ENCODE results near the gene CD160. TPM values are rescaled to one million over a fixed set of nuclear protein-coding genes. Genes with fewer than 3 reads are reported as not detected.

CD160 gene
- total and polyA plus RNA-seq, 2 experiments from 2014 or later: 0.06 TPM; not detected in 1

GRCh38 chr1:145692785-145693443 is 26.4 kb upstream of the CD160 start:
- no peak overlapping the region for H3K27ac ChIP-seq (ENCODE audit: low read depth)
- no peak overlapping the region for H3K4me3 ChIP-seq
- H3K4me2 ChIP-seq: no peak overlapping the region
- H3K79me2 ChIP-seq (replicated peaks; ENCODE audit: insufficient read depth): no peaks in the 10 kb centered on the region
- no peaks in the 10 kb centered on the region for H3K27me3 ChIP-seq (ENCODE audit: insufficient read depth)
- DNase-seq (ENCODE audit: low spot score) (no peak), ATAC-seq (no peak)
- H4K20me1 ChIP-seq (replicated peaks; ENCODE audit: insufficient read depth): no peaks in the 10 kb centered on the region
- no peaks in the 10 kb centered on the region for H3K36me3 ChIP-seq (ENCODE audit: insufficient read depth)
- no peak overlapping the region for H3K27ac Mint-ChIP-seq
- H3K9me2 ChIP-seq (ENCODE audit: insufficient read depth): 0 out of 2 replicates have a peak, but pooled peaks cover 4% of the 10 kb centered on the region
- no peaks in the 10 kb centered on the region for H3K9me3 Mint-ChIP-seq
- peaks cover 8% of the 10 kb centered on the region for H3K27me3 Mint-ChIP-seq (ENCODE audit: insufficient read depth, low read depth, poor library complexity)
- H3K4me1 ChIP-seq (ENCODE audit: insufficient read depth): no peaks in the 10 kb centered on the region
- H3K36me3 Mint-ChIP-seq (ENCODE audit: low read depth): no peaks in the 10 kb centered on the region
- peaks cover 3% of the 10 kb centered on the region; the same call in 2 of the 3 replicates for H3K4me1 Mint-ChIP-seq
- TF ChIP-seq STAT1 (IDR thresholded peaks at IDR 0.05; ENCODE audit: unreplicated experiment) (no peak), CREB1 (CRISPR knock-in tag; IDR thresholded peaks at IDR 0.05; ENCODE audit: low read depth) (no peak), ZNF331 (CRISPR knock-in tag; IDR thresholded peaks at IDR 0.05; ENCODE audit: low read depth) (no peak), POLR2AphosphoS5 (IDR thresholded peaks at IDR 0.05; ENCODE audit: low read depth) (no peak), NANOG (IDR thresholded peaks at IDR 0.05; ENCODE audit: borderline replicate concordance) (no peak), EZH2 (IDR thresholded peaks at IDR 0.05; ENCODE audit: low read depth, unreplicated experiment) (no peak), REST (IDR thresholded peaks at IDR 0.05; ENCODE audit: unreplicated experiment) (no peak), ZNF462 (CRISPR knock-in tag; IDR thresholded peaks at IDR 0.05) (no peak), JUNB (IDR thresholded peaks at IDR 0.05; ENCODE audit: unreplicated experiment) (no peak), EZH2phosphoT487 (IDR thresholded peaks at IDR 0.05; ENCODE audit: unreplicated experiment) (no peak), ZNF114 (CRISPR knock-in tag; IDR thresholded peaks at IDR 0.05) (no peak)
- TF ChIP-seq, protein P1, sequence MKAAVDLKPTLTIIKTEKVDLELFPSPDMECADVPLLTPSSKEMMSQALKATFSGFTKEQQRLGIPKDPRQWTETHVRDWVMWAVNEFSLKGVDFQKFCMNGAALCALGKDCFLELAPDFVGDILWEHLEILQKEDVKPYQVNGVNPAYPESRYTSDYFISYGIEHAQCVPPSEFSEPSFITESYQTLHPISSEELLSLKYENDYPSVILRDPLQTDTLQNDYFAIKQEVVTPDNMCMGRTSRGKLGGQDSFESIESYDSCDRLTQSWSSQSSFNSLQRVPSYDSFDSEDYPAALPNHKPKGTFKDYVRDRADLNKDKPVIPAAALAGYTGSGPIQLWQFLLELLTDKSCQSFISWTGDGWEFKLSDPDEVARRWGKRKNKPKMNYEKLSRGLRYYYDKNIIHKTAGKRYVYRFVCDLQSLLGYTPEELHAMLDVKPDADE (IDR thresholded peaks at IDR 0.05): no peak
- TF ChIP-seq, protein P2, sequence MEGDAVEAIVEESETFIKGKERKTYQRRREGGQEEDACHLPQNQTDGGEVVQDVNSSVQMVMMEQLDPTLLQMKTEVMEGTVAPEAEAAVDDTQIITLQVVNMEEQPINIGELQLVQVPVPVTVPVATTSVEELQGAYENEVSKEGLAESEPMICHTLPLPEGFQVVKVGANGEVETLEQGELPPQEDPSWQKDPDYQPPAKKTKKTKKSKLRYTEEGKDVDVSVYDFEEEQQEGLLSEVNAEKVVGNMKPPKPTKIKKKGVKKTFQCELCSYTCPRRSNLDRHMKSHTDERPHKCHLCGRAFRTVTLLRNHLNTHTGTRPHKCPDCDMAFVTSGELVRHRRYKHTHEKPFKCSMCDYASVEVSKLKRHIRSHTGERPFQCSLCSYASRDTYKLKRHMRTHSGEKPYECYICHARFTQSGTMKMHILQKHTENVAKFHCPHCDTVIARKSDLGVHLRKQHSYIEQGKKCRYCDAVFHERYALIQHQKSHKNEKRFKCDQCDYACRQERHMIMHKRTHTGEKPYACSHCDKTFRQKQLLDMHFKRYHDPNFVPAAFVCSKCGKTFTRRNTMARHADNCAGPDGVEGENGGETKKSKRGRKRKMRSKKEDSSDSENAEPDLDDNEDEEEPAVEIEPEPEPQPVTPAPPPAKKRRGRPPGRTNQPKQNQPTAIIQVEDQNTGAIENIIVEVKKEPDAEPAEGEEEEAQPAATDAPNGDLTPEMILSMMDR (conservative IDR thresholded peaks at IDR 0.05; ENCODE audit: low read depth in 2 of 2): no peak
- H2AFZ ChIP-seq: no peak overlapping the region
- H3F3A ChIP-seq (replicated peaks; ENCODE audit: low read depth): no peaks in the 10 kb centered on the region
- H3K4me3 Mint-ChIP-seq: no peak overlapping the region
